Activated T-helper 1 cell treated with anti-CD3 and anti-CD28 coated beads, Interleukin-12 subunit alpha, Interleukin-12 subunit beta, Interleukin-2, Interleukin-4 antibody, amounts not matched to agents 30 ng/mL and 10 ng/mL and 1 ng/mL, durations not matched to agents 14 hours and 24 hours and 36 hours (primary cell): ENCODE data around the gene RGS8. TPM values are rescaled to one million over a fixed set of nuclear protein-coding genes. Genes with fewer than 3 reads are reported as not detected.

Experiments
- DNase-seq: peaks from one replicate; pipeline ENCODE4 v3.0.0; 2021; ENCODE audit warnings: low spot score
- H3K27ac Mint-ChIP-seq: one replicate; pipeline ENCODE4 v1.8.0; 2021; ENCODE audit warnings: mild to moderate bottlenecking, mixed read lengths
- H3K27me3 Mint-ChIP-seq: one replicate; pipeline ENCODE4 v1.8.0; 2022; ENCODE audit warnings: mild to moderate bottlenecking, moderate library complexity, mixed read lengths; ENCODE audit not compliant: insufficient read depth
- H3K36me3 Mint-ChIP-seq: one replicate; pipeline ENCODE4 v1.8.0; 2021; ENCODE audit warnings: low read depth, mixed read lengths
- H3K4me1 Mint-ChIP-seq: one replicate; pipeline ENCODE4 v1.8.0; 2021; ENCODE audit warnings: low read depth, mixed read lengths
- H3K4me3 Mint-ChIP-seq: one replicate; pipeline ENCODE4 v1.8.0; 2021; ENCODE audit warnings: mild to moderate bottlenecking, moderate library complexity, mixed read lengths
- H3K9me3 Mint-ChIP-seq: one replicate; pipeline ENCODE4 v1.8.0; 2021; ENCODE audit warnings: mixed read lengths
- intact Hi-C: fragments of 100-400 bp; cut with micrococcal nuclease; formaldehyde crosslinking; loops from one replicate; pipeline ENCODE4 v1.15.1; 2024
- total RNA-seq: library from RNA; stranded (reverse); gene quantifications from 2 replicates; pipeline ENCODE4 v1.2.3, GENCODE V29; 2022

The RGS8 gene
- total RNA-seq, 1 donor from 2014 or later, result not detected

GRCh38 chr1:182677397-182678098, 6.8 kb downstream of the RGS8 start:
- intact Hi-C loops, result no loop called here
- peaks cover 36% of the 10 kb centered on the region for H3K4me1 Mint-ChIP-seq
- H3K27ac Mint-ChIP-seq, result no peak overlapping the region
- H3K4me3 Mint-ChIP-seq, result no peak overlapping the region
- H3K36me3 Mint-ChIP-seq, result no peaks in the 10 kb centered on the region
- no peak for DNase-seq
- no peaks in the 10 kb centered on the region for H3K9me3 Mint-ChIP-seq
- peaks cover 12% of the 10 kb centered on the region for H3K27me3 Mint-ChIP-seq

GRCh38 chr1:182676274-182676673, 8.1 kb downstream of the RGS8 start:
- no peak for DNase-seq
- H3K4me1 Mint-ChIP-seq, result peaks cover 42% of the 10 kb centered on the region
- H3K9me3 Mint-ChIP-seq, result no peaks in the 10 kb centered on the region
- no peaks in the 10 kb centered on the region for H3K36me3 Mint-ChIP-seq
- H3K27ac Mint-ChIP-seq, result no peak overlapping the region
- H3K4me3 Mint-ChIP-seq, result no peak overlapping the region
- peaks cover 20% of the 10 kb centered on the region for H3K27me3 Mint-ChIP-seq
- intact Hi-C loops, result no loop called here

GRCh38 chr1:182674346-182675246, 9.8 kb downstream of the RGS8 start:
- Mint-ChIP-seq H3K4me3 (no peak overlapping the region), H3K4me1 (peaks cover 28% of the 10 kb centered on the region), H3K27ac (no peak overlapping the region), H3K27me3 (peaks cover 20% of the 10 kb centered on the region), H3K9me3 (no peaks in the 10 kb centered on the region), H3K36me3 (no peaks in the 10 kb centered on the region)
- no peak for DNase-seq
- intact Hi-C loops, result no loop called here

- no peak for DNase-seq
- no peaks in the 10 kb centered on the region for H3K9me3 Mint-ChIP-seq
- H3K27me3 Mint-ChIP-seq, result peaks cover 20% of the 10 kb centered on the region
- peaks cover 17% of the 10 kb centered on the region for H3K4me1 Mint-ChIP-seq
- H3K27ac Mint-ChIP-seq, result no peak overlapping the region
- no peaks in the 10 kb centered on the region for H3K36me3 Mint-ChIP-seq
- intact Hi-C loops, result no loop called here
- no peak overlapping the region for H3K4me3 Mint-ChIP-seq
Observed at GRCh38 chr1:182672487-182672836, 11.9 kb downstream of the RGS8 start.

GRCh38 chr1:182671750-182672486, 12.5 kb downstream of the RGS8 start:
- intact Hi-C loops, result no loop called here
- peaks cover 16% of the 10 kb centered on the region for H3K4me1 Mint-ChIP-seq
- H3K27ac Mint-ChIP-seq, result no peak overlapping the region
- no peak overlapping the region for H3K4me3 Mint-ChIP-seq
- no peaks in the 10 kb centered on the region for H3K9me3 Mint-ChIP-seq
- H3K27me3 Mint-ChIP-seq, result peaks cover 20% of the 10 kb centered on the region
- DNase-seq, result no peak
- H3K36me3 Mint-ChIP-seq, result no peaks in the 10 kb centered on the region

GRCh38 chr1:182670032-182670749, 14.2 kb downstream of the RGS8 start:
- Mint-ChIP-seq H3K9me3 (no peaks in the 10 kb centered on the region), H3K4me1 (peaks cover 16% of the 10 kb centered on the region), H3K27me3 (peaks cover 27% of the 10 kb centered on the region), H3K27ac (no peak overlapping the region), H3K36me3 (no peaks in the 10 kb centered on the region), H3K4me3 (no peak overlapping the region)
- intact Hi-C loops, result no loop called here
- DNase-seq, result no peak

- Mint-ChIP-seq H3K9me3 (no peaks in the 10 kb centered on the region), H3K27me3 (peaks cover 27% of the 10 kb centered on the region), H3K36me3 (no peaks in the 10 kb centered on the region), H3K27ac (peak overlapping the region; percentile 45), H3K4me3 (no peak overlapping the region), H3K4me1 (peaks cover 16% of the 10 kb centered on the region)
- intact Hi-C loops, result no loop called here
- DNase-seq, result no peak
Observed at GRCh38 chr1:182669266-182669665, 15.1 kb downstream of the RGS8 start.

- peaks cover 16% of the 10 kb centered on the region for H3K4me1 Mint-ChIP-seq
- intact Hi-C loops, result no loop called here
- no peaks in the 10 kb centered on the region for H3K36me3 Mint-ChIP-seq
- H3K27me3 Mint-ChIP-seq, result peaks cover 24% of the 10 kb centered on the region
- no peak overlapping the region for H3K27ac Mint-ChIP-seq
- no peak for DNase-seq
- no peaks in the 10 kb centered on the region for H3K9me3 Mint-ChIP-seq
- H3K4me3 Mint-ChIP-seq, result no peak overlapping the region
Observed at GRCh38 chr1:182668521-182669054, 15.8 kb downstream of the RGS8 start.

GRCh38 chr1:182667848-182668505, 16.4 kb downstream of the RGS8 start:
- H3K27ac Mint-ChIP-seq, result no peak overlapping the region
- H3K27me3 Mint-ChIP-seq, result peaks cover 18% of the 10 kb centered on the region
- peaks cover 16% of the 10 kb centered on the region for H3K4me1 Mint-ChIP-seq
- H3K4me3 Mint-ChIP-seq, result no peak overlapping the region
- H3K9me3 Mint-ChIP-seq, result no peaks in the 10 kb centered on the region
- intact Hi-C loops, result no loop called here
- H3K36me3 Mint-ChIP-seq, result no peaks in the 10 kb centered on the region
- no peak for DNase-seq

- intact Hi-C loops, result no loop called here
Observed at GRCh38 chr1:182666706-182667105, 17.7 kb downstream of the RGS8 start.

GRCh38 chr1:182664296-182664695, 20.1 kb downstream of the RGS8 start:
- Mint-ChIP-seq H3K27me3 (peaks cover 10% of the 10 kb centered on the region), H3K27ac (no peak overlapping the region), H3K4me1 (no peaks in the 10 kb centered on the region), H3K9me3 (no peaks in the 10 kb centered on the region), H3K36me3 (no peaks in the 10 kb centered on the region), H3K4me3 (no peak overlapping the region)
- intact Hi-C loops, result loop anchor here (5.0 kb wide), 1 partner anchor 62 kb away; the partner anchor contains the start of gene RGS16
- no peak for DNase-seq

More at GRCh38 chr1:182666706-182667105, 17.7 kb downstream of the RGS8 start:
- no peak overlapping the region for H3K4me3 Mint-ChIP-seq
- peaks cover 7% of the 10 kb centered on the region for H3K4me1 Mint-ChIP-seq
- no peak overlapping the region for H3K27ac Mint-ChIP-seq
- H3K27me3 Mint-ChIP-seq, result peaks cover 9% of the 10 kb centered on the region
- H3K9me3 Mint-ChIP-seq, result no peaks in the 10 kb centered on the region
- H3K36me3 Mint-ChIP-seq, result no peaks in the 10 kb centered on the region
- DNase-seq, result no peak

GRCh38 chr1:182662956-182663355, 21.4 kb downstream of the RGS8 start:
- Mint-ChIP-seq H3K27ac (no peak overlapping the region), H3K4me3 (no peak overlapping the region), H3K27me3 (peaks cover 20% of the 10 kb centered on the region), H3K9me3 (no peaks in the 10 kb centered on the region), H3K36me3 (no peaks in the 10 kb centered on the region), H3K4me1 (no peaks in the 10 kb centered on the region)
- intact Hi-C loops, result loop anchor here (5.0 kb wide), 1 partner anchor 61 kb away; the partner anchor contains the start of gene RGS16
- no peak for DNase-seq
